Aorta (tissue), 5 donors: Measurements from ENCODE around the gene PGS1. TPM values are rescaled to one million over a fixed set of nuclear protein-coding genes. Genes with fewer than 3 reads are reported as not detected.
A peak's percentile ranks its signal among the peaks of the same experiment; 100 is the strongest.
"Not testable (repeated sequence)": the region's sequence is repeated elsewhere in the genome, so short reads cannot be mapped to it uniquely, and the experiment has no call there.

Experiments
- ATAC-seq: fragments of 200-7000 bp; cut with Tn5 transposase; one replicate; pipeline ENCODE4 v1.9.1; 2022; ENCODE audit warnings: moderate library complexity; ENCODE audit not compliant: low FRiP score
- DNase-seq, 2 donors: peaks; one replicate each; pipeline ENCODE4 v3.0.0-alpha.2; 2020
- H3K27ac ChIP-seq, 2 donors: one replicate each; pipeline ENCODE4 v1.5.1; 2013; ENCODE audit warnings: low read length in 2 of 2, mild to moderate bottlenecking in 2 of 2, moderate library complexity in 2 of 2, control low read depth in 1 of 2, inconsistent platforms in 1 of 2, low read depth in 1 of 2
- H3K27me3 ChIP-seq, 2 donors: one replicate each; pipeline ENCODE4 v1.6.1; 2013; ENCODE audit warnings: control low read depth in 1 of 2, low read length in 1 of 2, mild to moderate bottlenecking in 1 of 2, moderate library complexity in 1 of 2; ENCODE audit not compliant: insufficient read depth in 2 of 2, control insufficient read depth in 1 of 2
- H3K36me3 ChIP-seq, 2 donors: one replicate each; pipeline ENCODE4 v1.6.1; 2013; ENCODE audit warnings: control low read depth in 1 of 2, low read length in 1 of 2, mild to moderate bottlenecking in 1 of 2; ENCODE audit not compliant: insufficient read depth in 2 of 2, control insufficient read depth in 1 of 2
- H3K4me1 ChIP-seq, 2 donors: one replicate each; pipeline ENCODE4 v1.6.1; 2013; ENCODE audit warnings: low read length in 2 of 2, control low read depth in 1 of 2, mild to moderate bottlenecking in 1 of 2, moderate library complexity in 1 of 2; ENCODE audit not compliant: insufficient read depth in 2 of 2, control insufficient read depth in 1 of 2
- H3K4me3 ChIP-seq, 2 donors: one replicate each; pipeline ENCODE4 v1.5.1; 2013; ENCODE audit warnings: low read length in 2 of 2, control low read depth in 1 of 2, mild to moderate bottlenecking in 1 of 2
- H3K9me3 ChIP-seq: one replicate; pipeline ENCODE4 v1.6.1; 2013; ENCODE audit warnings: mild to moderate bottlenecking, low read length; ENCODE audit not compliant: control insufficient read depth
- WGBS, 2 donors: extraction: QIAGEN DNeasy Blood & Tissue Kit; methylation state at CpG; one replicate each; pipeline ENCODE4 v1.1.7; 2013; 5-methylcytosine and 5-hydroxymethylcytosine counted together
- intact Hi-C, 2 donors: fragments of 100-400 bp; cut with DNase I; formaldehyde crosslinking; loops; one replicate each; pipeline versions ENCODE4 v1.14.2 to v1.15.0; 2022
- long read RNA-seq, 2 donors: library from polyadenylated mRNA; unstranded; transcript quantifications; one replicate each; pipeline ENCODE4 v2.0.0, GENCODE V29; 2020 to 2021
- polyA plus RNA-seq, 2 donors: library from polyadenylated mRNA; stranded (reverse); fragments of 200-250 nt; gene quantifications; one replicate each; pipeline ENCODE4 v1.2.3, GENCODE V29; 2013
- total RNA-seq, 2 donors: library from RNA; stranded (reverse); fragmentation: NEBNext Ultra II Directional; extraction: Animal tissue kit (Norgen Biotek cat#: 25700); gene quantifications; one replicate each; pipeline ENCODE4 v1.2.1, GENCODE V29; 2021
- donor health status: healthy with polysubstance abuse.
- donor health status: Bipolar disorder and iron deficiency.
- donor health status: DM: no; HTN: no; CAD: no.
- donor health status: DM: no; HTN: no; CAD: no.
- donor health status: DM: yes; HTN: yes; CAD: no.

PGS1 gene, protein sequence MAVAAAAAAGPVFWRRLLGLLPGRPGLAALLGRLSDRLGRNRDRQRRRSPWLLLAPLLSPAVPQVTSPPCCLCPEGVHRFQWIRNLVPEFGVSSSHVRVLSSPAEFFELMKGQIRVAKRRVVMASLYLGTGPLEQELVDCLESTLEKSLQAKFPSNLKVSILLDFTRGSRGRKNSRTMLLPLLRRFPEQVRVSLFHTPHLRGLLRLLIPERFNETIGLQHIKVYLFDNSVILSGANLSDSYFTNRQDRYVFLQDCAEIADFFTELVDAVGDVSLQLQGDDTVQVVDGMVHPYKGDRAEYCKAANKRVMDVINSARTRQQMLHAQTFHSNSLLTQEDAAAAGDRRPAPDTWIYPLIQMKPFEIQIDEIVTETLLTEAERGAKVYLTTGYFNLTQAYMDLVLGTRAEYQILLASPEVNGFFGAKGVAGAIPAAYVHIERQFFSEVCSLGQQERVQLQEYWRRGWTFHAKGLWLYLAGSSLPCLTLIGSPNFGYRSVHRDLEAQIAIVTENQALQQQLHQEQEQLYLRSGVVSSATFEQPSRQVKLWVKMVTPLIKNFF
- total RNA-seq (10 to 100 TPM; 46.5 to 67.0 TPM), polyA plus RNA-seq (10 to 100 TPM in 1 of 2 donors, 1 to 10 TPM in 1; 9.9 to 30.3 TPM)
- long read RNA-seq, donor 1, transcript PGS1-201 (10 exons, 2,201 nt), result major isoform, 90 of 240 reads
- long read RNA-seq, donor 1, partial matches to known transcripts, result 12 of 240 reads
- long read RNA-seq, donor 1, other reads (novel, unspliced or antisense), result 136 of 240 reads
- long read RNA-seq, donor 2, transcript PGS1-201 (10 exons, 2,201 nt), result major isoform, 12 of 51 reads
- long read RNA-seq, donor 2, partial matches to known transcripts, result 4 of 51 reads
- long read RNA-seq, donor 2, other reads (novel, unspliced or antisense), result 34 of 51 reads

DNA sequence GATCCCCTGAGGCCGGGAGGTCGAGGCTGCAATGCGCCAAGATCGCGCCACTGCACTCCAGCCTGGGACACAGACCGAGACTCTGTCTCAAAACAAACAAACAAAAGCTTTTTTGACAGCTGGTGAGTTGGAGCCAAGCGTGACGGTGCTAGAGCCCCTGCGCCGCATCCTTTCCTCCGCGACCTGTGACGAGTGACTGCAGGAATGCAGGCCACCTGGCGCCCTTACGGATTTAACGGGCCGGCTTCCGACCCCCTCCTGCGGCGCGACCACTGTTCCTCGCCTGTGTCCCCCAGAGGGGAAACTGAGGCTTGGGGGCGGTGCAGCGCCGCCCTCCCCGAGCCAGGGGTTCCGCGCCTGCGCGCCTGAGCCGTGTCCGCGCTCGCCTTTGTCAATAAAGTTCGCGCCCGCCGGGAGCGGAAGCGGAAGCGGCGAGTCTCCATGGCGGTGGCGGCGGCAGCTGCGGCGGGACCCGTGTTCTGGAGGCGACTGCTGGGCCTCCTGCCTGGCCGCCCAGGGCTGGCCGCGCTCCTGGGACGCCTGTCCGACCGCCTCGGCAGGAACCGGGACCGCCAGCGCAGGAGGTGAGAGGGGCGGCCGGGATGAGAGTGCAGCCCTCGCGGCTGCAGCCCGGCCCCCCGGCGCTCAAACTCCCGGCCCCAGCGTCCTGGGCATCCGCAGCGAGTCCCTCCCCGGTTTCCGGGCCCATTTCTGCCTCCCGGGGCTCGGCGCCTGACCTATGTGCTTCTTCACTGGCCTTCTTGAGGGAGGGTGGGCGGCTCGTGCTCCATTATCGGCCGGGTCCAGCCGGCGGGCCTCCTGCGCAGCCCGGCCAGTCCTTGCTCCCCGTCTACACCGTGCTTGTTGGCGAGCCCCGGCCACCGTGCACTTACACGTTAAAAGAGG, at the start of gene PGS1:
Gene PGS1, plus strand, starts transcription at position 425 of the 906 bp plus-strand sequence. Its CDS starts 17 bp downstream, at position 442.
- intact Hi-C loops, result no loop called here
- DNase-seq, result peak; percentile 87 to 95
- peak within 1 kb of the TSS; percentile 47 to 83 for H3K4me3 ChIP-seq
- H3K9me3 ChIP-seq, result no peaks in the 10 kb centered on the region
- ATAC-seq, result peak; percentile 94
- H3K27me3 ChIP-seq, result no peaks in the 10 kb centered on the region
- H3K27ac ChIP-seq, result peak within 1 kb of the TSS in 1 of 2 donors; percentile 78
- no peaks in the 10 kb centered on the region for H3K4me1 ChIP-seq
- WGBS, 2 donors, result 1% methylated on average over 84 to 89 of the region's 89 CpGs
- H3K36me3 ChIP-seq, result no peaks in the 10 kb centered on the region

DNA sequence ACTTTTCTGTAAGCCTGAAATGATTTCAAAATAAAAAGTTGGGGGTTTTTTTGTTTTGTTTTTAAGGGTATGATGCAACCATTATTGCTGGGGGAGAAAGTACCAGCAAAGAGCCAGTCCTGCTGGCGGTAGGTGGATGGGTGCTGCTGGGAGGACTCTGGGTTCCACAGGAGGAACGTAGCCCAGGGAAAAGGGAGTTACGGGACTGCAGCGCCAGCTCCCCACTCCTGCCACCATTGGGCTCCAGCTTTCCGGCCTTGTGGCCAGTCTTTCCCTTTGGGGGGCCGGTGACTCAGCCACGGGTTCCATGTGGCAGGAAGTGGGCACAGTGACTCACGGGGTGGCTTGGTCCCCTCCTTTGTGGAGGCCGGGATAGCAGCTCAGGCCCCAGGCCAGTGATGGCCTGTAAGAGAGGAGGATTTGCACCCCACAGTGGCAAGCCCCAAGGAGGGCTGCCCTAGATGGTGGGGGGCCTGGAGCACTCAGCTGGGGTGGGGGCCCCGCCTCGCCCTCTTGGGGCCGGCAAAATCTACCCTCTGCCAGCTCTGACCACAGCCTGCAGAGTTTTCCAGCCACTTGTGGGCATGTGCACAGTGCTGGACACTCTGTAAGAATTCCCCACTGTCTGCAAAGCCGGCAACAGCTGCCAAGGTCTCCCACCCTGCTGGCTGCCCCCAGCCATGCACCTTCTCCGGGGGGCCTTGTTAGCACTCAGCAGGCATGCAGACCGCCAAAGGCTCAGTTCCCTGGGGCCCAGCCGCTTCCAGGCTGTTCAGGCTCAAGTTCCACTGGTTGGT, 49.0 kb upstream of the PGS1 start:
- Histone ChIP-seq H3K36me3 (no peaks in the 10 kb centered on the region), H3K27me3 (no peaks in the 10 kb centered on the region), H3K27ac (no peak overlapping the region), H3K4me3 (no peak overlapping the region), H3K4me1 (no peaks in the 10 kb centered on the region), H3K9me3 (no peaks in the 10 kb centered on the region)
- intact Hi-C loops, result no loop called here
- ATAC-seq, result no peak
- WGBS, 2 donors, result 82 to 83% methylated on average over 16 of the region's 16 CpGs
- peak in 1 of 2 donors; percentile 75 for DNase-seq

DNA sequence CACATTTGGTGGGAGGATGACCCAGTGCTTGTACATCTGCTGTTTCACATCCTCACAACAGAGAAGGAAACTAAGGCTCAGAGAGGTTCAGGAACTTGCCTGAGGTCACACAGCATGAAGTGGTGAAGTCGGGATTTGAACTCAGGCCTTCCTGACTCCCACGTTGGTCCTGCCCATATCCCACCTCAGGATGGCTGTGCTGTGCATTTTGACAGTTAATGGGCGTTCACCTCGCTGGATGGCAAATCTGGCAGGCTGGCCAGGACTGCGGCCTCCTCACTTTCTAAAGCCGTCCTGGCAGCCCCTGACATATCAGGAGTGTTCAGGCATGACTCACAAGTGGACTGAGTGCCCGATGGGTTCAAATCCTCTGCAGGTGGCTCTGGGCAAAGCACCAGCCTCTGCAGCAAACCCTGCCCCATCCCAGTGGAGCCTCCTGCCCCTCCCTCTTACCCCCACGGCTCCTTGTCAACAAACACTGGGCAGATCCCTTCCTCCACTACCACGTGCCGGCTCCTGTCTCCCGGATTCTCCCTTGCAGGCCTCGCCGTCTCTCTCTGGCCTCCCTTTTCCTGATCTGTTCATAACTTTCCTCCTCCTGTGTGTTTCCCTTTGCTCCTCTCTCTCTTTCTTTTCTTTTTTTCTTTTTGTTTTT, 47.8 kb upstream of the PGS1 start:
- no peak overlapping the region for H3K27ac ChIP-seq
- 74 to 75% methylated on average over 13 of the region's 13 CpGs for WGBS, 2 donors
- no peaks in the 10 kb centered on the region for H3K9me3 ChIP-seq
- ATAC-seq (no peak), DNase-seq (no peak)
- no peak overlapping the region for H3K4me3 ChIP-seq
- no peaks in the 10 kb centered on the region for H3K36me3 ChIP-seq
- H3K4me1 ChIP-seq, result no peaks in the 10 kb centered on the region
- intact Hi-C loops, result no loop called here
- no peaks in the 10 kb centered on the region for H3K27me3 ChIP-seq

DNA sequence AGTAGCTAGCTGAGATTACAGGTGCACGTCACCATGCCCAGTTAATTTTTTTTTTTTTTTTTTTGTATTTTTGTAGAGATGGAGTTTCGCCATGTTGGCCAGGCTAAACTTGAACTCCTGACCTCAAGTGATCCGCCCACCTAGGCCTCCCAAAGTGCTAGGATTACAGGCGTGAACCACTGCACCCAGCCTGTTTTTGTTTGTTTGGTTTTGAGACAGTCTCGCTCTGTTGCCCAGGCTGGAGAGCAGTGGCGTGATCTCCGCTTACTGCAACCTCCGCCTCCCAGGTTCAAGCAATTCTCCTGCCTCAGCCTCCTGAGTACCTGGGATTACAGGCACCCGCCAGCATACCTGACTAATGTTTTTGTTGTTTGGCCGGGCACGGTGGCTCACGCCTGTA, 47.1 kb upstream of the PGS1 start:
- H3K27me3 ChIP-seq, H3K4me3 ChIP-seq, H3K4me1 ChIP-seq, intact Hi-C loops, H3K36me3 ChIP-seq, ATAC-seq, H3K27ac ChIP-seq, DNase-seq, H3K9me3 ChIP-seq: not testable (repeated sequence)
- 91 to 92% methylated on average over 12 of the region's 12 CpGs for WGBS, 2 donors

DNA sequence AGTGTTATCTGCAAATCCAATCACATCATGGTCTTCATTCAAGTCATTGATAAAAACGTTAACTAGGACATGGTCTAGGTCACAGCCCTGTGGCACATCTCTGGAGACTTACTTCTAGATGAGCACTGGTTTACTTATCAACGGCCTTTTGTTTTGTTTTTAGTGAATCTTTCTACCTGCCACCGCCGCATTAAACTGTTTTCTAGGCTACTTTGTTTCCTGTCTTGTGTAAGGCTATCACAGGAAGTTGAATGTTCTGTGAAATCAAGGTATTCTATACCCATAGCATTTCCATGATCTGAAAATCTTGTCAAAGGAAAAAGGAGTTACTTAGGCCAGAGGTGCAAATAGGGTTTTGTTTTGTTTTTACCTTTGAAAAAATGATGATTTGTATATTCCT, 45.5 kb upstream of the PGS1 start:
- Histone ChIP-seq H3K9me3 (no peaks in the 10 kb centered on the region), H3K36me3 (no peaks in the 10 kb centered on the region), H3K4me1 (no peaks in the 10 kb centered on the region), H3K27ac (no peak overlapping the region), H3K4me3 (no peak overlapping the region), H3K27me3 (no peaks in the 10 kb centered on the region)
- intact Hi-C loops, result no loop called here
- ATAC-seq (no peak), DNase-seq (no peak)
- 86 to 89% methylated on average over 4 of the region's 4 CpGs for WGBS, 2 donors

DNA sequence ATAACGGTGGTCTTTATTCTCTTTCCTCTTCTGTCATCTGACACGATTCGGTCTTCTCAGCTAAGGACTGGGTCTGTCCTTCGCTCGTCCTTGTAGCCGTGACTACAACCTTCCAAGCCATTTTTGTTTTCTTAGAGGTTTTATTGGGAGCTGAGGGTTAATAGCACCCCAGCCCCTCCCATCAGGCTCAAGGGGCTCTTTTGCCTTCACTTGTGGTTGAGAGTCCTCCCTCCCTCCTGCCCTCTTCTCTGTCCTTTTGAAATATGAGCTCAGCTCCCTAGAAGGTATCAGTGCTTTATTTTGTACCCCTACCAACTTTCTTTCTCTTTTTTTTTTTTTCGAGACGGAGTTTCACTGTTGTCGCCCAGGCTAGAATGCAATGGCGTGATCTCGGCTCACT, 43.2 kb upstream of the PGS1 start:
- 71 to 81% methylated on average over 11 of the region's 11 CpGs for WGBS, 2 donors
- ATAC-seq, result no peak

DNA sequence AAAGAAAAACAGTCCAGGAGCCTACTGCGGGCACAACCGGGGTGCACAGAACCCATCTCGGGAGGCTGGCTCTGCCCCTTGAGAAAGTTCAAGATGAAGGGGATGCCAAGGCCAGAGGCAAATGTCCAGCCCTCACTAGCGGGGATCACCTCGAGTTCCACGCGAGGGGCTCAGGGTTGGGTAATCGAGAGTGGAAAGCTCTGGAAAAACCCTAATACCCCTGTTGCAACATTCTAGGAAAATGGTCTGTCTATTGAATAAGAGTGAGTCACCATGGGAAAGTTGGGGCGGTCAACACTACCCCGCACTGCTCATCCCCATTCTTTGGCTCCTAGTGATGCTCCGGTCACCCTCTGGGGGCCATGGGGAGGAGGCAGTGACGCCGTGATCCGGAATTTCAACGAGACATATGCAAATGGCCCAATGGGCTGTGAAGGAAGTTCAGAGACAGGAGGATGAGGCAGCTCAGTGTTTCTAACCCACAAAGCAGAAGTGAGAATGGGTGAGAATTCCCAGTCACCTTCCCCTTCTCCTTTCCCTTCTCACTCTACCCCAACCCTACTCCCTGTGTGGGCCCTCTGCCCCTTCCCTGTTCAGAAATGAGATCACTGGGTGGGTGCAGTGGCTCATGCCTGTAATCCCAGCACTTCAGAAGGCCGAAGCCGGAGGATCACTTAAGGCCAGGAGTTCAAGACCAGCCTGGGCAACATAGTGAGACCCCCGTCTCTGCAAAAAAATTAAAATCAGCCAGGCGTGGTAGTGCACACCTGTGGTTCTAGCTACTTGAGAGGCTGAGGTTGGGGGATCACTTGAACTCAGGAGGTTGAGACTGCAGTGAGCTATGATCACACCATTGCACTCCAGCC, 41.0 kb upstream of the PGS1 start:
- Histone ChIP-seq H3K27me3 (no peaks in the 10 kb centered on the region), H3K36me3 (no peaks in the 10 kb centered on the region), H3K4me1 (no peaks in the 10 kb centered on the region), H3K9me3 (no peaks in the 10 kb centered on the region), H3K27ac (no peak overlapping the region), H3K4me3 (no peak overlapping the region)
- peak in 1 of 2 donors; percentile 80 for DNase-seq
- WGBS, 2 donors, result 89 to 94% methylated on average over 19 of the region's 19 CpGs
- intact Hi-C loops, result no loop called here
- ATAC-seq, result no peak

More for the DNA sequence above, 43.2 kb upstream of the PGS1 start:
- no peak for DNase-seq
- Histone ChIP-seq H3K4me3 (no peak overlapping the region), H3K27me3 (no peaks in the 10 kb centered on the region), H3K9me3 (no peaks in the 10 kb centered on the region), H3K27ac (no peak overlapping the region), H3K36me3 (no peaks in the 10 kb centered on the region), H3K4me1 (no peaks in the 10 kb centered on the region)
- intact Hi-C loops, result no loop called here
